ENCODE data around the gene ARSJ. TPM values are rescaled to one million over a fixed set of nuclear protein-coding genes. Genes with fewer than 3 reads are reported as not detected.

Gene ARSJ
- total and polyA plus RNA-seq, 2 of the 8 experiments (the other 6 are each of a cell fraction or from before 2014, with no cell fraction given), result 1.4 to 6.3 TPM

GRCh38 chr4:113958766-113959538, 20.5 kb downstream of the ARSJ start (continued):
- TF ChIP-seq, protein P1, sequence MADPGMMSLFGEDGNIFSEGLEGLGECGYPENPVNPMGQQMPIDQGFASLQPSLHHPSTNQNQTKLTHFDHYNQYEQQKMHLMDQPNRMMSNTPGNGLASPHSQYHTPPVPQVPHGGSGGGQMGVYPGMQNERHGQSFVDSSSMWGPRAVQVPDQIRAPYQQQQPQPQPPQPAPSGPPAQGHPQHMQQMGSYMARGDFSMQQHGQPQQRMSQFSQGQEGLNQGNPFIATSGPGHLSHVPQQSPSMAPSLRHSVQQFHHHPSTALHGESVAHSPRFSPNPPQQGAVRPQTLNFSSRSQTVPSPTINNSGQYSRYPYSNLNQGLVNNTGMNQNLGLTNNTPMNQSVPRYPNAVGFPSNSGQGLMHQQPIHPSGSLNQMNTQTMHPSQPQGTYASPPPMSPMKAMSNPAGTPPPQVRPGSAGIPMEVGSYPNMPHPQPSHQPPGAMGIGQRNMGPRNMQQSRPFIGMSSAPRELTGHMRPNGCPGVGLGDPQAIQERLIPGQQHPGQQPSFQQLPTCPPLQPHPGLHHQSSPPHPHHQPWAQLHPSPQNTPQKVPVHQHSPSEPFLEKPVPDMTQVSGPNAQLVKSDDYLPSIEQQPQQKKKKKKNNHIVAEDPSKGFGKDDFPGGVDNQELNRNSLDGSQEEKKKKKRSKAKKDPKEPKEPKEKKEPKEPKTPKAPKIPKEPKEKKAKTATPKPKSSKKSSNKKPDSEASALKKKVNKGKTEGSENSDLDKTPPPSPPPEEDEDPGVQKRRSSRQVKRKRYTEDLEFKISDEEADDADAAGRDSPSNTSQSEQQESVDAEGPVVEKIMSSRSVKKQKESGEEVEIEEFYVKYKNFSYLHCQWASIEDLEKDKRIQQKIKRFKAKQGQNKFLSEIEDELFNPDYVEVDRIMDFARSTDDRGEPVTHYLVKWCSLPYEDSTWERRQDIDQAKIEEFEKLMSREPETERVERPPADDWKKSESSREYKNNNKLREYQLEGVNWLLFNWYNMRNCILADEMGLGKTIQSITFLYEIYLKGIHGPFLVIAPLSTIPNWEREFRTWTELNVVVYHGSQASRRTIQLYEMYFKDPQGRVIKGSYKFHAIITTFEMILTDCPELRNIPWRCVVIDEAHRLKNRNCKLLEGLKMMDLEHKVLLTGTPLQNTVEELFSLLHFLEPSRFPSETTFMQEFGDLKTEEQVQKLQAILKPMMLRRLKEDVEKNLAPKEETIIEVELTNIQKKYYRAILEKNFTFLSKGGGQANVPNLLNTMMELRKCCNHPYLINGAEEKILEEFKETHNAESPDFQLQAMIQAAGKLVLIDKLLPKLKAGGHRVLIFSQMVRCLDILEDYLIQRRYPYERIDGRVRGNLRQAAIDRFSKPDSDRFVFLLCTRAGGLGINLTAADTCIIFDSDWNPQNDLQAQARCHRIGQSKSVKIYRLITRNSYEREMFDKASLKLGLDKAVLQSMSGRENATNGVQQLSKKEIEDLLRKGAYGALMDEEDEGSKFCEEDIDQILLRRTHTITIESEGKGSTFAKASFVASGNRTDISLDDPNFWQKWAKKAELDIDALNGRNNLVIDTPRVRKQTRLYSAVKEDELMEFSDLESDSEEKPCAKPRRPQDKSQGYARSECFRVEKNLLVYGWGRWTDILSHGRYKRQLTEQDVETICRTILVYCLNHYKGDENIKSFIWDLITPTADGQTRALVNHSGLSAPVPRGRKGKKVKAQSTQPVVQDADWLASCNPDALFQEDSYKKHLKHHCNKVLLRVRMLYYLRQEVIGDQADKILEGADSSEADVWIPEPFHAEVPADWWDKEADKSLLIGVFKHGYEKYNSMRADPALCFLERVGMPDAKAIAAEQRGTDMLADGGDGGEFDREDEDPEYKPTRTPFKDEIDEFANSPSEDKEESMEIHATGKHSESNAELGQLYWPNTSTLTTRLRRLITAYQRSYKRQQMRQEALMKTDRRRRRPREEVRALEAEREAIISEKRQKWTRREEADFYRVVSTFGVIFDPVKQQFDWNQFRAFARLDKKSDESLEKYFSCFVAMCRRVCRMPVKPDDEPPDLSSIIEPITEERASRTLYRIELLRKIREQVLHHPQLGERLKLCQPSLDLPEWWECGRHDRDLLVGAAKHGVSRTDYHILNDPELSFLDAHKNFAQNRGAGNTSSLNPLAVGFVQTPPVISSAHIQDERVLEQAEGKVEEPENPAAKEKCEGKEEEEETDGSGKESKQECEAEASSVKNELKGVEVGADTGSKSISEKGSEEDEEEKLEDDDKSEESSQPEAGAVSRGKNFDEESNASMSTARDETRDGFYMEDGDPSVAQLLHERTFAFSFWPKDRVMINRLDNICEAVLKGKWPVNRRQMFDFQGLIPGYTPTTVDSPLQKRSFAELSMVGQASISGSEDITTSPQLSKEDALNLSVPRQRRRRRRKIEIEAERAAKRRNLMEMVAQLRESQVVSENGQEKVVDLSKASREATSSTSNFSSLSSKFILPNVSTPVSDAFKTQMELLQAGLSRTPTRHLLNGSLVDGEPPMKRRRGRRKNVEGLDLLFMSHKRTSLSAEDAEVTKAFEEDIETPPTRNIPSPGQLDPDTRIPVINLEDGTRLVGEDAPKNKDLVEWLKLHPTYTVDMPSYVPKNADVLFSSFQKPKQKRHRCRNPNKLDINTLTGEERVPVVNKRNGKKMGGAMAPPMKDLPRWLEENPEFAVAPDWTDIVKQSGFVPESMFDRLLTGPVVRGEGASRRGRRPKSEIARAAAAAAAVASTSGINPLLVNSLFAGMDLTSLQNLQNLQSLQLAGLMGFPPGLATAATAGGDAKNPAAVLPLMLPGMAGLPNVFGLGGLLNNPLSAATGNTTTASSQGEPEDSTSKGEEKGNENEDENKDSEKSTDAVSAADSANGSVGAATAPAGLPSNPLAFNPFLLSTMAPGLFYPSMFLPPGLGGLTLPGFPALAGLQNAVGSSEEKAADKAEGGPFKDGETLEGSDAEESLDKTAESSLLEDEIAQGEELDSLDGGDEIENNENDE (IDR thresholded peaks at IDR 0.05; ENCODE audit: insufficient replicate concordance, low read length), result no peak
- TF ChIP-seq, protein P2, sequence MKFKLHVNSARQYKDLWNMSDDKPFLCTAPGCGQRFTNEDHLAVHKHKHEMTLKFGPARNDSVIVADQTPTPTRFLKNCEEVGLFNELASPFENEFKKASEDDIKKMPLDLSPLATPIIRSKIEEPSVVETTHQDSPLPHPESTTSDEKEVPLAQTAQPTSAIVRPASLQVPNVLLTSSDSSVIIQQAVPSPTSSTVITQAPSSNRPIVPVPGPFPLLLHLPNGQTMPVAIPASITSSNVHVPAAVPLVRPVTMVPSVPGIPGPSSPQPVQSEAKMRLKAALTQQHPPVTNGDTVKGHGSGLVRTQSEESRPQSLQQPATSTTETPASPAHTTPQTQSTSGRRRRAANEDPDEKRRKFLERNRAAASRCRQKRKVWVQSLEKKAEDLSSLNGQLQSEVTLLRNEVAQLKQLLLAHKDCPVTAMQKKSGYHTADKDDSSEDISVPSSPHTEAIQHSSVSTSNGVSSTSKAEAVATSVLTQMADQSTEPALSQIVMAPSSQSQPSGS (IDR thresholded peaks at IDR 0.05; ENCODE audit: low read length), result no peak
- TF ChIP-seq ZNF274 (IDR thresholded peaks at IDR 0.05; ENCODE audit: borderline replicate concordance, extremely low read depth, low read length) (no peak), CEBPB (IDR thresholded peaks at IDR 0.05; ENCODE audit: low read depth, low read length) (no peak), TEAD4 (IDR thresholded peaks at IDR 0.05; ENCODE audit: low read depth, low read length) (no peak), ASH2L (IDR thresholded peaks at IDR 0.05; ENCODE audit: low read length) (no peak), JUND (IDR thresholded peaks at IDR 0.05; ENCODE audit: low read length) (no peak), HDAC2 (IDR thresholded peaks at IDR 0.05; ENCODE audit: borderline replicate concordance in 1 of 2, low read depth in 2 of 2, low read length in 2 of 2) (no peak)

Measured in H1 (cell line).